GM18507 (cell line): Measurements from ENCODE around the gene SFMBT2.
"Not testable (repeated sequence)": the region's sequence is repeated elsewhere in the genome, so short reads cannot be mapped to it uniquely, and the experiment has no call there.

Experiments used
- DNase-seq: peaks from one replicate; pipeline ENCODE4 v3.0.0; 2011; ENCODE audit warnings: low read depth; ENCODE audit not compliant: insufficient read length; ENCODE audit errors: extremely low spot score
- FAIRE-seq: peaks from 2 replicates; lab custom pipeline; 2011; peaks lifted over from hg19 to GRCh38; lab: Jason Lieb, UNC

SFMBT2 gene

DNA sequence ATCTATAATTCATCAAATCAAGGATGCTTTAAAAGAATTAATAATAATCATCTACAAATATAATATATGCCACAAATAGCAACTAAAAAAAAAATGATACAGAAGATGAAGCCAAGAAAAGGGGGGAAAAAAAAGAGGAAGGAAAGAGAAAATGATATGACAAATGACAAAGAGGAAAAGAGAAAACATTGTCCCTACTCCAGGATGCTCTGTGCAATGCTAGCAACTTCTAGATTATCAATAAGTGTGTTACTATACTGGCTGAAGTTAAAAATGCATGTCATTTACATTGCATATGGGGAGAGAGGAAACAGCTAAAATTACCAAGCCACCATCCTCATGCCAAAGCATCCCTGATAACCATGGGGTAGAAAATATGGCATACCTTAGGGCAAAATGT, 104.2 kb downstream of the SFMBT2 start:
- FAIRE-seq (no peak), DNase-seq (no peak)

DNA sequence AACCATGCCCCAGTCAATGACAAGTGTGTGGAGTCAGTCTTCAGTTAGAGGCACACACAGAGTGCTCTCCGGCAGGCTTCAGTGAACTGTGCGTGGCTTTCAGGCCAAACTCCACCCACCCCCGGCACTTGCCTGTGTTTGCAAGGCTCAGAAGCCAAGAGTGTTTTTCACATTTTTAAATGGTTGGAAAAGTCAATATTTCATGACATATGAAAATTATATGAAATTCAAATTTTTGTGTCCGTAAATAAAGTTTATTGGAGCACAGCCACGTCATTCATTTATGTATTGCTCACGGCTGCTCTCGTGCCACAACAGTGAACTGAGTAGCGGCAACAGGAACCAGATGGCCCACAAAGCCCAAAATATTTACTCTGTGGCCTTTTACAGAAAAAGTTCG, 104.7 kb downstream of the SFMBT2 start:
- no peak for DNase-seq
- no peak for FAIRE-seq

- no peak for DNase-seq
- no peak for FAIRE-seq
Measured at GRCh38 chr10:7305053-7305452, 105.8 kb downstream of the SFMBT2 start.

DNA sequence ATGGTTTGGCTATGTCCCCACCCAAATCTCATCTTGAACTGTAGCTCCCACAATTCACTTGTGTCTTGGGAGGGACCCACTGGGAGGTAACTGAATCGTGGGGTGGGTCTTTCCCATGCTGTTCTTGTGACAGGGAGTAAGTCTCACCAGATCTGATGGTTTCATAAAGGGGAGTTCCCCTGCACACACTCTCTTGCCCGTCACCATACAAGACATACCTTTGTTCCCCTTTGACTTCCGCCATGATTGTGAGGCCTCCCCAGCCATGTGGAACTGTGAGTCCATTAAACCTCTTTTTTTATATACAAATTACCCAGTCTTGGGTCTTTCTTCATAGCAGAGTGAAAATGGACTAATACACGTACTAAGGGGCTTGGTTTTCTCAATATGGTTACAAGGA, 106.7 kb downstream of the SFMBT2 start:
- DNase-seq (no peak), FAIRE-seq (no peak)

GRCh38 chr10:7302930-7303557, 107.8 kb downstream of the SFMBT2 start:
- no peak for FAIRE-seq

GRCh38 chr10:7302392-7302906, 108.4 kb downstream of the SFMBT2 start:
- FAIRE-seq (no peak), DNase-seq (no peak)

More at GRCh38 chr10:7302930-7303557, 107.8 kb downstream of the SFMBT2 start:
- DNase-seq = no peak

GRCh38 chr10:7301006-7301778, 109.6 kb downstream of the SFMBT2 start:
- FAIRE-seq (no peak), DNase-seq (no peak)

- DNase-seq (no peak), FAIRE-seq (no peak)
Measured at GRCh38 chr10:7300384-7300971, 110.4 kb downstream of the SFMBT2 start.

DNA sequence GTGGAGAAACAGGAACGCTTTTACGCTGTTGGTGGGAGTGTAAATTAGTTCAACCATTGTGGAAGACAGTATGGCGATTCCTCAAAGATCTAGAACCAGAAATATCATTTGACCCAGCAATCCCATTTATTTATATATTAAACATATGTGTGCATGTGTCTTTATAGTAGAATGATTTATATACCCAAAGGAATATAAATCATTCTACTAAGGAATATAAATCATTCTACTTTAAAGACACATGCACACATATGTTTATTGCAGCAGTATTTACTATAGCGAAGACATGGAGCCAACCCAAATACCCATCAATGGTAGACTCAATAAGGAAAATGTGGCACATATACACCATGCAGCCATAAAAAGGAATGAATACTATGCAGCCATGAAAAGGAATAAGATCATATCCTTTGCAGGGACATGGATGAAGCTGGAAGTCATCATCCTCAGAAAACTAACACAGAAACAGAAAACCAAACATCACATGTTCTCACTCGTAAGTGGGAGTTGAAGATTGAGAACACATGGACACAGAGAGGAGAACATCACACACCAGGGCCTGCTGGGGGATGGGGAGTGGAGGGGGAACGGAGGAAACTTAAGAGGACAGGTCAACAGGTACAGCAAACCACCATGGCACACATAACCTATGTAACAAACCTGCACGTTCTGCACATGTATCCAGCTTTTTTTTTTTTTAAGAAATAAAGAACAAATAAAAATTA, 111.1 kb downstream of the SFMBT2 start:
- DNase-seq, FAIRE-seq: not testable (repeated sequence)

- FAIRE-seq = no peak
- DNase-seq = no peak
Measured at GRCh38 chr10:7298495-7298894, 112.3 kb downstream of the SFMBT2 start.

GRCh38 chr10:7297094-7297493, 113.7 kb downstream of the SFMBT2 start:
- no peak for DNase-seq
- FAIRE-seq = no peak

DNA sequence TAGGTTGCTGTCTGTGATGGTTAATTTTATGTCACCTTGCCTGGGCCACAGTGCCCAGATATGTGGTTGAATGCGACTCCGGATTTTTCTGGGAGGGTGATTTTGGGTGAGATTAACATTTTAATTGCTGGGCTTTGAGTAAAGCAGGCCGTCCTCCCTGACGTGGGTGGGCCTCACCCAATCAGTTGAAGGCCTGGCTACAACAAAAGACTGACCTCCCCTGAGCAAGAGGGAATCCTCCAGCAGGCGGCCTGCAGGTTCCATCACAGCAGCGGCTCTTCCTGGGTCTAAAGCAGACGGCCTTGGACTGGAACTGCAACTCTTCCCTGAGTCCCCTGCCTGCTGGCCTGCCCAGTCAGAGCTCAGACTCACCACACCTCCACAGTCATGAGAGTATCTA, 114.2 kb downstream of the SFMBT2 start:
- FAIRE-seq = no peak
- DNase-seq = no peak

DNA sequence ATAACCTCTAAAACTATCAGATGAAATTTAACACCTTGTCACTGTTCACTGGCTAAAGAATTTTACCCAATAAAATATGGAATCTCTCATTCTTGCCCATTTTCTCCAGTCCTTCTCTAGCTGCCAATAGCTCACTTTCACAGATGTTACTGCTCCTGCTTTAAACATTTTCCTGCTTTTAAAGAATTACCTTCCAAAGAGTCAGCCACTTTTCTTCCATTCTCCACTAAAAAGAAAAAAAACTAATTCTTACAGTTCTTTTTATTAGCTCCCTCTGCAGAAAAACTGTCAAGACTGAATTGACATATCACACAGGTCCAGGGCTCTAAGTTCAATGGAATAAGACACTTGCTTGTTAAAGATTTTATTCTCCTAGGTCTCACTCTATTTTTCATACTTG, 114.8 kb downstream of the SFMBT2 start:
- no peak for FAIRE-seq

DNA sequence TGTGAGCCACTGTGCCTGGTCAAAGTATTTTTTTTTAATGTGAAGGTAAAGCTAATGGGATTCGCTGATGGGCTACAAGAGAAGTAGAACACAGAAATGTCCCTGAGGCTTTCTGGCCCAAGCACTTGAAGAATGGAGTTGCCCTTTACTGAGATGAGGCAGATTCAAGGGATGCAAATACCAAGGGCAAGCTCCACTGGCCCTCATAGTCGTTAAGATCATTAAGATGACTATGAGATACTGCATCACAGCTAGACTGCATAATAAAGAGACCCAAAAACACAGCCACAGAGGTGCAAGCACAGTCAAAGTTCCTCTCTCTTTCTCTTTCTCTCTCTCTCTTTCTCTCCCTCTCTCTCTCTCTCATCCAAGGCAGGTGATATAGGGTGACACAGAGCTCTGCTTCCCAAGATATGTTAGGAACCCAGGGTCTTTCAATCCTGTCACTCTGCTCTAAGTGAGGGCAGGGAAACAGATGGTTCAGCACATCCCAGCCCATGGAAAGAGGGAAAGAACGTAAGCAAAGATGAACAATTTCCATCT, 117.4 kb downstream of the SFMBT2 start:
- DNase-seq (no peak), FAIRE-seq (peak; percentile 46)

More for the DNA sequence above, 114.8 kb downstream of the SFMBT2 start:
- no peak for DNase-seq

DNA sequence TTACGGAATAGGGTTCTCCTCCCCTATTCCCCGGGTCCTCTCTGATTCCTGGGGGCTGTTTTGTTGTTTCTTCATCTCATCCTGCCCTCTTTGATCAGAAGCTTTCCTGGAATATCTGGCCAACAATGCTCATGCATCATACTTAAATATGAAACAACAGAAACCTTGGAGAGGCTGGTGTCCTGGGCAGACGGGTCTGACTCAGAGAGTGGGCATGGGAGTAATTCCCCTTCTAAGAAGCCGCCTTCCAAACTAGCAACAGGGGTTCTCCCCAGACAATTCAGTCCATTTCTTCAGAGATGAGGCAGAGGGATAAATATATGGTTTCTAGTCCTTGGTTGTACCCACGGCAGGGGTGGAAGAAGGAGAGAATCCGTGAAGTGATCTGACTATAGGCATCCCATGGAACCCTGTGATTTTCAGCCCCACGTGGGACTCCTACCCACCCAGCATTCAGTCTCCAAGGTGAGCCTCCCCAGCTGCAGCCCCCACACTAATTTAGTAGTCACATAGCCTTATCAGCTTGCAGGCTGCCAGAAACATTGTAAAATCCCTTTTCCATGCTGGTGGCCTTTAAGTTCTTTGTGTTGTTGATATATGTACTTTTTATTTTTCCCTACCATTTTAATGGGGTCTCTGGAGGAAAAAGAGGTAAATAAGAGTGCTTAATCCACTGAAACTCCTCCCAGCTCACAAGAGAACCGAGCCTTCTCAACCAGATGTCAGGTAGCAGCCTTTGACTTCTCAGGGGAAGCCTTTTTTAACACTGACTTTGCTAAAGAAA, 119.2 kb downstream of the SFMBT2 start:
- FAIRE-seq = no peak
- no peak for DNase-seq

DNA sequence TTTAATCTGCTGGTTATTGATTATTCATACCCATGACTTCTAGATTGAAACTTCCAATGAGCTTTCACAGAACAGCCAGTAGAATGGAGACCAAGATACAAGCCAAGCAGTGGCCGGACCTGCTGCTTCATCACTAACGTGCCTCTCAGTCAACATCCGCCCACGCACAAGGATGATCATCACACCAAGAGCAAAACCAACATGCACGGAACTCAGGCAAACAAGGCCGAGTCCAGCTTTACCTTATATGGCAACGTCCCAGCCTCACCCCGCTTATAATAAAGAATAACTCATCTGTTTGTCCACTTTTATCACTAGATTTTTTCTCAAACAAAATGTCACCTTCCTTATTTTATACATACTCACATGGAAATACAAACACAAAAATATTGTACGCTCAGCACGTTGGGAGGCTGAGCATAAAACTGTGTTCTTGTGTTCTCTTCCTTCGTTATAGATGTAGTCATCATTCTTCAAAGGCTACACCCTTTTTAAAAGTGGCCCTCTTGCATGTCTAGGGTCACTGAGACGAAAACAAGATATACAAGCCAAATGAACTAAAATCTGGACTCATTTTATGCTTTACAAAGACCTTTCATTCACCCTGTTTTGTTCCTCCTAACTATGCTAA, 122.7 kb downstream of the SFMBT2 start:
- DNase-seq (no peak), FAIRE-seq (no peak)

DNA sequence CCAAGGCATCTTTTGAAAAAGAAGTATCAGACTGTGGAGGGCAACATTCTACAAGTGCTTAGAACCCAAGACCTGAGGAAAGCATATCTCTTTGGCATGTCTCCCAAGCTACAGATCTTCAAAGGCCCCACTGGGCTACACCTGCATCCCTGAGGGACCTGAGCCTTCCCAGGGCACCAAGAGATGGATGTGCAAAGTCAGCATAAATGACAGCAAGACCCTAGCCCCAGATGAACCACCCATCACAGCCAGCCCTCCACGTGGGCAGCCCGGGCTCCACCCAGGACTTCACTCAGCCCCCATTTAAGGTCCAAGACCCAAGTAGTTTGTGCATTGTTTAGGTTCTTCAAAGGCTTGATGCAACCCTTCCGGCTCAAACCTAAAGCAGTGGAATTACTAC, 123.5 kb downstream of the SFMBT2 start:
- DNase-seq (no peak), FAIRE-seq (no peak)

- DNase-seq (no peak), FAIRE-seq (peak; percentile 55)
Measured at GRCh38 chr10:7285522-7286322, 125.1 kb downstream of the SFMBT2 start.
